ENCODE data around the gene FYB2.

FYB2 gene

GRCh38 chr1:56675763-56676162, 143.4 kb downstream of the FYB2 start:
- no peak for DNase-seq (ENCODE audit: low read depth, low spot score)
- CTCF ChIA-PET = interaction anchor here (1.4 kb wide), 1 partner anchor 33 kb away, joined by 3 read pairs; no protein-coding TSS in a partner anchor
- POLR2A ChIA-PET = no interaction called here
- no peak overlapping the region for H3K4me3 ChIP-seq (ENCODE audit: low read depth, low read length)
- no peak for TF ChIP-seq CTCF (IDR thresholded peaks at IDR 0.05; ENCODE audit: insufficient read depth, low read length, missing control alignments)

- ChIA-PET CTCF (no interaction called here), POLR2A (no interaction called here)
- H3K4me3 ChIP-seq (ENCODE audit: low read depth, low read length) = no peak overlapping the region
- DNase-seq (ENCODE audit: low read depth, low spot score) = no peak
- TF ChIP-seq CTCF (IDR thresholded peaks at IDR 0.05; ENCODE audit: insufficient read depth, low read length, missing control alignments) = no peak
These were observed 146.6 kb downstream of the FYB2 start for GRCh38 chr1:56672579-56672978.

- POLR2A ChIA-PET = no interaction called here
- CTCF ChIA-PET = interaction anchor here (1.2 kb wide), 1 partner anchor 1296 kb away, joined by 4 read pairs; no protein-coding TSS in a partner anchor
These were observed 147.7 kb downstream of the FYB2 start for GRCh38 chr1:56671542-56671941.

GRCh38 chr1:56671085-56671484, 148.1 kb downstream of the FYB2 start:
- no peak for DNase-seq (ENCODE audit: low read depth, low spot score)
- POLR2A ChIA-PET = no interaction called here
- TF ChIP-seq CTCF (IDR thresholded peaks at IDR 0.05; ENCODE audit: insufficient read depth, low read length, missing control alignments) = no peak
- CTCF ChIA-PET = interaction anchor here (1.2 kb wide), 1 partner anchor 1295 kb away, joined by 4 read pairs; no protein-coding TSS in a partner anchor
- H3K4me3 ChIP-seq (ENCODE audit: low read depth, low read length) = no peak overlapping the region

More at GRCh38 chr1:56671542-56671941, 147.7 kb downstream of the FYB2 start:
- no peak for DNase-seq (ENCODE audit: low read depth, low spot score)
- H3K4me3 ChIP-seq (ENCODE audit: low read depth, low read length) = no peak overlapping the region
- no peak for TF ChIP-seq CTCF (IDR thresholded peaks at IDR 0.05; ENCODE audit: insufficient read depth, low read length, missing control alignments)

- ChIA-PET CTCF (no interaction called here), POLR2A (no interaction called here)
- TF ChIP-seq CTCF (IDR thresholded peaks at IDR 0.05; ENCODE audit: insufficient read depth, low read length, missing control alignments) = no peak
- no peak for DNase-seq (ENCODE audit: low read depth, low spot score)
- no peak overlapping the region for H3K4me3 ChIP-seq (ENCODE audit: low read depth, low read length)
These were observed 148.9 kb downstream of the FYB2 start for GRCh38 chr1:56670350-56670749.
